GM18907 (cell line): Measurements from ENCODE around the gene TRIM28.
"Not testable (repeated sequence)": the region's sequence is repeated elsewhere in the genome, so short reads cannot be mapped to it uniquely, and the experiment has no call there.

Experiments
- ATAC-seq: cut with Tn5 transposase; IDR thresholded peaks from one replicate; pipeline ENCODE4 v1.9.1; 2021; ENCODE audit warnings: mild to moderate bottlenecking, moderate library complexity; ENCODE audit not compliant: unreplicated experiment

The TRIM28 gene

GRCh38 chr19:58573658-58574164 lies 29.8 kb downstream of the TRIM28 start:
- ATAC-seq, result no peak

DNA sequence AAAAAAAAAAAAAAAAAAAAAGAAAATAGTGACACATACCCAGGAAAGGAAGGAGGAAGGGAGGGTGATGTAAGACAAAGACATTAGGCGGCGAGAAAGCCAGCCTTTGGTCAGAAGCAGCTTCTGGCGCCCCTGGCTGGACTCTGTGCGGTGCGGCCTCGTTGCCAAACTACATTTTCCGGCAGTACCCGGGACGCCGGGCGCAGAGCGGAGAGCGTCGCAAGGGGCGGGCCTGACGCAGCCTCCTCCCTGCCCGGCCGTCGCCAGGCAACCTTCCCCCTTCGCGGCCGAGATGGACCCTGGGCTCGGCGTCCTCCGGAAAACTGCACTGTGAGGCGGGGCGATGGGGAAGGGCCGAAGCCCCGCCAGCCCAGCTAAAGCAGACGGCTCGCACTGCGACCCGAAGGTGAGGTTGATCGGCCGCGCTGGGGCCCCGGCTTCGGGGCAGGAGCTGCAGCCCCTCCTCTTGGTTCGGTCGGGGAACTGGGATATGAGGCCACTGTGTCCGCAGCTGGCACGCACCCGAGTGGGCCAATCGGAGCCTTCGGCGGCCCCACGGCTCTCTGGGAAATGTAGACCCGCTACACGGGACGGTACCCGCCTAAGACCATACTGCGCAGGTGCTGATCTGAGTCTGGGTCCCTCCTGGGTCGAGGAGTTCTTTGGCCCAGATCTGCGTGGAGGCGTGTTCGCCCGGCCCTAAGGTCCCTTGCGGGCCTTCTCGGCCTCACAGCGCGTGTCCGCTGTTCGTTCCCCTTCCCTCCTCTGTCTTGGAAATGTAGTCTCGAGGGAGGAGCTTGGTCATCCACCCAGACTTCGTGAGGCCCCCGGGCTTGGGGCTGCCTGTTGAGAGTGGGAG lies 31.5 kb downstream of the TRIM28 start:
- ATAC-seq, result peak; percentile 46

DNA sequence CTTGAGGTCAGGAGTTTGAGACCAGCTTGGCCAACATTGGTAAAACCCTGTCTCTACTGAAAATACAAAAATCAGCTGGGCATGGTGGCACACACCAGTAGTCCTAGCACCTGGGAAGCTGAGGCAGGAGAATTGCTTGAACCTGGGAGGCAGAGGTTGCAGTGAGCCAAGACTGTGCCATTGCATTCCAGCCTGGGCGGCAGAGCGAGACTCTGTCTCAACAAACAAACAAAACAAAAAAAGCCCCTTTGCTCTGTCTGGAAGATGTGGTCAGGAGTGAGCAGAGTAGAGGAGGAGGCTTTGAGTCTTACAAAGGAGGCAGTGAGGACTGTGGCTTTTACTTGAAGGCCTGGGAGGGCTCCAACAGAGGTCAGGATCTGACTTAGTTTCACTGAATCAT lies 33.7 kb downstream of the TRIM28 start:
- ATAC-seq, result not testable (repeated sequence)

GRCh38 chr19:58578012-58578925 lies 34.4 kb downstream of the TRIM28 start:
- ATAC-seq, result no peak

DNA sequence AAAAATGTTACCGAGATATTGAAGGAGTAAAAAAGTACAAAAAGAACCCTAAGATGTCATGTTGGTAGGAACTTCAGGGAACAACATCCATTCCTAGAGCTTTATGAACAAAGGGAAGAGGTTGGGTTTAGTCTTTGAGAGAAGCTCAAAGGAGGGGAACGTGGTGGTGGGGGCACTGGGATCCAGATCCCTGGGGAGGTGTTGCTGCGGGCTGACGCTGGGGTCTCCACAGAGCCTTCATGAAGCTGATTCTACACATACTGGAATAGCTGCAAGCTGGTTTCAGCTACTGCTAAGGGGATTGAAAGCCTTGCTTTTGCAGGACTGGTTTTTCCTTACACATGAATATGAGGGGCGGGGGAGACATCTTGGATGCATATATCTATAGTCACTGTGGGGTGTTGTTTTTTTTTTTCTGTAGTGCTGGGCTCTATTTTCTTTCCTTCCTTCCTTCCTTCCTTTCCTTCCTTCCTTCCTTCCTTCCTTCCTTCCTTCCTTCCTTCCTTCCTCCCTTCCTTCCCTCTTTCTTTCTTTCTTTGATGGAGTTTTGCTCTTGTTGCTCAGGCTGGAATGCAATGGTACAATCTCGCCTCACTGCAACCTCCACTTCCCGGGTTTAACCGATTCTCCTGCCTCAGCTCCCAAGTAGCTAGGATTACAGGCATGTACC lies 35.7 kb downstream of the TRIM28 start:
- no peak for ATAC-seq

- peak; percentile 79 for ATAC-seq
These were observed 37.6 kb downstream of the TRIM28 start for GRCh38 chr19:58581227-58582141.

DNA sequence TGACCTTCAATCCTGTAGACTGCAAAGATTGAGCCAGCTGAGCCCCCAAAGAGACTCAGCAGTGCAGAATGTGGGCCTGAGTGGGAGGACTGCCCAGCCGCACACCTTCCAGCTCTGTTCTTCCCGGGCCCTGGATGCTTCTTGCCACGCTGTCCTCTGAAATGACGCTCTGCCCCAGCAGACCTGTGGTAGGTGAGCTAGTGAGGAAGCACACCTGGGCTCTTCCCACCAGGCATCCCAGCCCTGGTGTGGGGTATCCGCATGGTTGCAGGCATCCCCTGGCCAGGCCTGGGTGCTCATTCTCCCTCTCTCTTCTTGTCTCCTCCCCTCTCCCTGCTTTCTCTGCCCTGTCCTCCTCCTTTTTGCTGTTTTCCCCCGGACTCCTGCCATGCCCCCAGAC lies 39.1 kb downstream of the TRIM28 start:
- no peak for ATAC-seq

DNA sequence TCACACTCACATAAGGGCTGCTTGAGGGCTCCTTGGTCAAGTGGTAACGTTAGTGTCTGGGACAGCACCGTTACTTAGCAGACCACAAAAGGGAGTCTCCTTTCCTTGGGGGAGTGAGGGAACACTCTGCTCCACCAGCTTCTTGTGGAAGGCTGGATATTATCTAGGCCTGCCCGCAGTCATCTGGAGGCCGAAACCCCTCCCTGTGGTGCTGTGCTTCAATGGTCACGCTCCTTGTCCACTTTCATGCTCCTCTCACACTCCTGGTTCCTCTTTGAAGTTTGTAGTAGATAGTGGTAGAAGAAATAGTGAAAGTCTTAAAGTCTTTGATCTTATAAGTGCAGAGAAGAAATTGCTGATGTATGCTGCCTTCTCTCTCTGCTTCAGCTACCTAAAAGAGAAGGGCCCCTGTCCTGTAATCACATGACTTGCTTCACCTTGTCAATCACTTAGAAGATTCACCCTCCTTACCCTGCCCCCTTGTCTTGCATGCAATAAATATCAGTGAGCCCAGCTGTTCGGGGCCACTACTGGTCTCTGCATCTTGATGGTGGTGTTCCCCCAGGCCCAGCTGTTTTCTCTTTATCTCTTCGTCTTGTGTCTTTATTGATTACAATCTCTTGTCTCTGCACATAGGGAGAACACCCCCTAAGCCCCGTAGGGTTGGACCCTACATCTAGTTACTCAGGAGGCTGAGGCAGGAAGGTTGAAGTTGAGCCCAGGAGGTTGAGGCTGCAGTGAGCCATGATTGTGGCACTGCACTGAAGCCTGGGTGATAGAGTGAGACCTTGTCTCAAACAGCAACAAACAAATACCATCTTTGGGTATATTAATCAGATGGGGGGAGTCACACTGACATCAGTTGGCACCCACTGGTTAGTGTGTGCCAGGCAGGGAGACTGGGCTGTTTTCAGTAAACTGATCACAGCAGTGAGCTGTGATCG lies 40.9 kb downstream of the TRIM28 start:
- ATAC-seq, result no peak

DNA sequence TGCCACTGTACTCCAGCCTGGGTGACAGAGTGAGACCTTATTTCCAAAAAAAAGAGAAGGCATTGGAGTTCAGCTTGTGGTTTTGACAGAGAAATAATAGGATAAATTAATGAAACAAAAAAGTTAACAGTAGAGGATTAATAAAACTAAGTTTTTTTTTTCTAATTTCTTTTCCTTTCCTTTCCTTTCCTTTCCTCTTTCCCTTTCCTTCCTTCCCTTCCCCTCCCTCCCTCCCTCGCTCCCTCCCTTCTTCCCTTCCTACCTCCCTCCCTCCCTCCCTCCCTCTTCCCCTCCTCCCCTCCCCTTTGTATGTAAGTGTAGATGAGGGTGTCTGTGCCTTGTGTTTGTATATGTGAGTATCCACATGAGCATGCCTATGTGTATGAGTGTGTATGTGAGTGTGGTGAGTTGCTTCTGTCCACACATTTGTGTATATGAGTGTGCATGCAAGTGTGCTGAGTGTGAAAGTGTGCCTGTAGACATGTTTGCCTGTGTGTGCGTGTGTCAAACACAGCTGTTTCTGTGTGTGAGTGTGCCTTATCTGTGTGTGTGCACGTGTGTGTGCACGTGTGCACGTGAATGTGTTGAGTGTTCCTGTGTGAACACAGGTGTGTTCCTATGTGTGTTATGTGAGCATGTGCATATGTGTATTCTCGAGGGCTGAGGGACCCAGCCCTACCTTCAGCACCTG lies 41.7 kb downstream of the TRIM28 start:
- no peak for ATAC-seq

GRCh38 chr19:58586133-58586765 lies 42.4 kb downstream of the TRIM28 start:
- no peak for ATAC-seq
